Hepatocyte (in vitro differentiated cells): ENCODE results near the gene CCDC172. TPM values are rescaled to one million over a fixed set of nuclear protein-coding genes. Genes with fewer than 3 reads are reported as not detected.

Source experiments
- DNase-seq: peaks from one replicate; pipeline ENCODE4 v3.0.0-alpha.2; 2016; ENCODE audit warnings: low spot score
- H2AFZ ChIP-seq: fragments of 200-600 bp; sonication (generic); 2 replicates; pipeline ENCODE4 v1.6.0; 2016; ENCODE audit warnings: antibody characterized with exemption, mild to moderate bottlenecking
- H3K27ac ChIP-seq: fragments of 200-600 bp; sonication (generic); 2 replicates; pipeline ENCODE4 v1.5.1; 2016; ENCODE audit warnings: mild to moderate bottlenecking
- H3K27me3 ChIP-seq: fragments of 200-600 bp; sonication (generic); 2 replicates; pipeline ENCODE4 v1.6.1; 2016
- H3K36me3 ChIP-seq: fragments of 200-600 bp; sonication (generic); replicated peaks from 2 replicates; pipeline ENCODE4 v1.5.1; 2016; ENCODE audit warnings: low read depth; ENCODE audit not compliant: insufficient read depth
- H3K4me1 ChIP-seq: fragments of 200-600 bp; sonication (generic); 2 replicates; pipeline ENCODE4 v1.5.1; 2016; ENCODE audit warnings: mild to moderate bottlenecking, moderate library complexity; ENCODE audit not compliant: insufficient read depth
- H3K4me2 ChIP-seq: fragments of 200-600 bp; sonication (generic); 2 replicates; pipeline ENCODE4 v1.6.0; 2016
- H3K4me3 ChIP-seq: fragments of 200-600 bp; sonication (generic); 2 replicates; pipeline ENCODE4 v1.5.1; 2016; ENCODE audit warnings: mild to moderate bottlenecking
- H3K79me2 ChIP-seq: fragments of 200-600 bp; sonication (generic); 2 replicates; pipeline ENCODE4 v1.6.0; 2017; ENCODE audit warnings: mild to moderate bottlenecking
- H3K9me2 ChIP-seq: fragments of 200-600 bp; sonication (generic); replicated peaks from 2 replicates; pipeline ENCODE4 v1.6.0; 2017; ENCODE audit warnings: mild to moderate bottlenecking; ENCODE audit not compliant: insufficient read depth
- H3K9me3 ChIP-seq: fragments of 200-600 bp; sonication (generic); 2 replicates; pipeline ENCODE4 v1.5.1; 2016; ENCODE audit warnings: low read depth, mild to moderate bottlenecking
- H4K20me1 ChIP-seq: fragments of 200-600 bp; sonication (generic); 2 replicates; pipeline ENCODE4 v1.6.0; 2016; ENCODE audit warnings: mild to moderate bottlenecking; ENCODE audit not compliant: insufficient read depth, poor library complexity, severe bottlenecking
- CTCF ChIP-seq: fragments of 200-600 bp; sonication (generic); IDR thresholded peaks from 2 replicates; pipeline ENCODE4 v1.5.1; 2016; ENCODE audit warnings: antibody characterized with exemption, mild to moderate bottlenecking; ENCODE audit not compliant: poor library complexity
- EZH2 ChIP-seq: fragments of 200-600 bp; sonication (generic); IDR thresholded peaks from 2 replicates; pipeline ENCODE4 v1.6.1; 2016; ENCODE audit warnings: antibody characterized with exemption, mild to moderate bottlenecking, borderline replicate concordance
- EZH2phosphoT487 ChIP-seq: fragments of 200-600 bp; sonication (generic); IDR thresholded peaks from one replicate; pipeline ENCODE4 v1.6.1; 2018; ENCODE audit warnings: antibody characterized with exemption, mild to moderate bottlenecking, low read depth, moderate library complexity; ENCODE audit not compliant: unreplicated experiment, severe bottlenecking
- WGBS: methylation state at CpG from one replicate; pipeline ENCODE4 v1.1.6; 2016; ENCODE audit warnings: low lambda C conversion rate; ENCODE audit errors: missing lambda C conversion rate; 5-methylcytosine and 5-hydroxymethylcytosine counted together
- polyA plus RNA-seq: library from polyadenylated mRNA; unstranded; fragments of >200 nt; fragmentation: Nextera tagmentation; extraction: Ambion mirVana; gene quantifications from 2 replicates; pipeline ENCODE4 v1.2.1, GENCODE V29; 2016
- total RNA-seq: library from RNA; depleted of rRNA; stranded (reverse); fragments of >200 nt; gene quantifications from 2 replicates; pipeline ENCODE4 v1.2.3, GENCODE V29; 2014

The CCDC172 gene
- total and polyA plus RNA-seq, 2 experiments from 2014 or later: not detected

DNA sequence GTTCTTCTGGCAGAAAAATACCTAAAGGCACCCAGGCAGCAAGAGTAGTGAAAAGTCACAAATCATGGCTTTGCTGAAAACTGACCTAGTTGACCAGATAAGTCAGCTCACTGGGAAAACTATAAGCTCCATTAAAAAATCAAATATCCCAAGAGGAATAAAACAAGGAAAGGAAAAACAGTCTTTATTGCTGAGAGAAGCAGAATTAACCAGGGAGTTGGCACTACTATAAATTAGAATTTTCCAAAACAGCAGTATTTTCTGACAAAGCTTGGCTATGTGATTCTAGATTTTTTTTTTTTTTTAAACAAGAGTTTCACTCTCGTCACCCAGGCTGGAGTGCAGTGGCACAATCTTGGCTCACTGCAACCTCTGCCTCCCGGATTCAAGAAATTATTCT, 12.6 kb downstream of the CCDC172 start:
- H3K4me1 ChIP-seq: no peaks in the 10 kb centered on the region
- H2AFZ ChIP-seq: no peak overlapping the region
- H3K27me3 ChIP-seq: peaks cover 6% of the 10 kb centered on the region
- TF ChIP-seq EZH2: no peak
- TF ChIP-seq EZH2phosphoT487: no peak
- no peak for TF ChIP-seq CTCF
- H3K79me2 ChIP-seq: no peaks in the 10 kb centered on the region
- no peaks in the 10 kb centered on the region for H3K9me3 ChIP-seq
- H3K9me2 ChIP-seq: no peaks in the 10 kb centered on the region
- WGBS: 91% methylated on average over 2 of the region's 2 CpGs
- H4K20me1 ChIP-seq: no peaks in the 10 kb centered on the region
- no peak overlapping the region for H3K4me3 ChIP-seq
- no peaks in the 10 kb centered on the region for H3K36me3 ChIP-seq
- H3K27ac ChIP-seq: no peak overlapping the region
- no peak for DNase-seq
- no peak overlapping the region for H3K4me2 ChIP-seq

- TF ChIP-seq EZH2phosphoT487 (no peak), CTCF (no peak), EZH2 (no peak)
- Histone ChIP-seq H2AFZ (no peak overlapping the region), H3K4me3 (no peak overlapping the region), H3K27ac (no peak overlapping the region), H3K27me3 (peaks cover 10% of the 10 kb centered on the region), H3K36me3 (no peaks in the 10 kb centered on the region), H4K20me1 (no peaks in the 10 kb centered on the region), H3K79me2 (no peaks in the 10 kb centered on the region), H3K4me2 (no peak overlapping the region), H3K9me2 (no peaks in the 10 kb centered on the region), H3K4me1 (no peaks in the 10 kb centered on the region), H3K9me3 (no peaks in the 10 kb centered on the region)
- DNase-seq: no peak
Observed at GRCh38 chr10:116352125-116352524, 27.9 kb downstream of the CCDC172 start.

- H3K9me2 ChIP-seq: no peaks in the 10 kb centered on the region
- no peaks in the 10 kb centered on the region for H3K79me2 ChIP-seq
- H3K4me2 ChIP-seq: no peak overlapping the region
- no peaks in the 10 kb centered on the region for H4K20me1 ChIP-seq
- no peaks in the 10 kb centered on the region for H3K9me3 ChIP-seq
- 89% methylated on average over 4 of the region's 4 CpGs for whole genome bisulfite sequencing
- peaks cover 10% of the 10 kb centered on the region for H3K27me3 ChIP-seq
- no peak overlapping the region for H2AFZ ChIP-seq
- no peaks in the 10 kb centered on the region for H3K4me1 ChIP-seq
- TF ChIP-seq EZH2 (no peak), CTCF (no peak), EZH2phosphoT487 (no peak)
- H3K36me3 ChIP-seq: no peaks in the 10 kb centered on the region
- no peak for DNase-seq
- no peak overlapping the region for H3K27ac ChIP-seq
- no peak overlapping the region for H3K4me3 ChIP-seq
Observed at GRCh38 chr10:116353817-116354216, 29.6 kb downstream of the CCDC172 start.

DNA sequence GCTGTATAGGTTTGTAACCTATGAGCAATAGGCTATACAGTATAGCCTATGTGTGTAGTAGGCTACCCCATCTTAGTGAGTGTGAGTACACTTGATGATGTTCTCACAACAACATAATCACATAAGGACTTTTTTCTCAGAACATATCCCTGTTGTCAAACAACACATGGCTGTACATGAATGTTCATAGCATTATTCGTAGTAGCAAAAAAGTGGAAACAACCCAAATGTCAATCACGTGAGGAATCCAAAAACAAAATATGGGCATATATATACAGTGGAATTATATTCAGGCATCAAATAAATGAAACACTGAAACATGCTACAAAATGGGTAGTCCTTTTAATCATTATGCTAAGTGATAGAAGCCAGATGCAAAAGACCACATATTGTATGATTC, 31.1 kb downstream of the CCDC172 start:
- no peaks in the 10 kb centered on the region for H3K79me2 ChIP-seq
- no peak overlapping the region for H3K27ac ChIP-seq
- no peaks in the 10 kb centered on the region for H3K4me1 ChIP-seq
- no peaks in the 10 kb centered on the region for H3K9me3 ChIP-seq
- no peak overlapping the region for H3K4me2 ChIP-seq
- WGBS: 93% methylated on average over 2 of the region's 2 CpGs
- H3K9me2 ChIP-seq: no peaks in the 10 kb centered on the region
- TF ChIP-seq CTCF: no peak
- no peak for TF ChIP-seq EZH2phosphoT487
- H3K4me3 ChIP-seq: no peak overlapping the region
- no peaks in the 10 kb centered on the region for H3K36me3 ChIP-seq
- H4K20me1 ChIP-seq: no peaks in the 10 kb centered on the region
- DNase-seq: no peak
- H3K27me3 ChIP-seq: no peaks in the 10 kb centered on the region
- H2AFZ ChIP-seq: no peak overlapping the region
